Mesenteric fat pad (tissue), 1 donor: Measurements from ENCODE around the gene SLC10A2. TPM values are rescaled to one million over a fixed set of nuclear protein-coding genes. Genes with fewer than 3 reads are reported as not detected.
"Not testable (repeated sequence)": the region's sequence is repeated elsewhere in the genome, so short reads cannot be mapped to it uniquely, and the experiment has no call there.

Experiments used
- DNase-seq: peaks from one replicate; pipeline ENCODE4 v3.0.0-alpha.2; 2020; ENCODE audit warnings: low spot score
- long read RNA-seq: library from polyadenylated mRNA; unstranded; transcript quantifications from one replicate; pipeline ENCODE4 v2.0.0, GENCODE V29; 2020
- total RNA-seq: library from RNA; stranded (reverse); fragmentation: NEBNext Ultra II Directional; extraction: Animal tissue kit (Norgen Biotek cat#: 25700); gene quantifications from one replicate; pipeline ENCODE4 v1.2.1, GENCODE V29; 2021
- donor health status: DM: yes; HTN: yes; CAD: no.

SLC10A2 gene, protein sequence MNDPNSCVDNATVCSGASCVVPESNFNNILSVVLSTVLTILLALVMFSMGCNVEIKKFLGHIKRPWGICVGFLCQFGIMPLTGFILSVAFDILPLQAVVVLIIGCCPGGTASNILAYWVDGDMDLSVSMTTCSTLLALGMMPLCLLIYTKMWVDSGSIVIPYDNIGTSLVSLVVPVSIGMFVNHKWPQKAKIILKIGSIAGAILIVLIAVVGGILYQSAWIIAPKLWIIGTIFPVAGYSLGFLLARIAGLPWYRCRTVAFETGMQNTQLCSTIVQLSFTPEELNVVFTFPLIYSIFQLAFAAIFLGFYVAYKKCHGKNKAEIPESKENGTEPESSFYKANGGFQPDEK
- not detected for total RNA-seq
- long read RNA-seq = 0 reads

- no peak for DNase-seq
Observed at GRCh38 chr13:103066079-103066780, at the start of gene SLC10A2. Gene SLC10A2, minus strand, starts transcription at chr13:103066417. Its CDS starts 168 bp downstream, at chr13:103066249.

- no peak for DNase-seq
Observed at GRCh38 chr13:103107580-103107979, 41.4 kb upstream of the SLC10A2 start.

- DNase-seq = no peak
Observed at GRCh38 chr13:103104340-103104739, 38.1 kb upstream of the SLC10A2 start.

DNA sequence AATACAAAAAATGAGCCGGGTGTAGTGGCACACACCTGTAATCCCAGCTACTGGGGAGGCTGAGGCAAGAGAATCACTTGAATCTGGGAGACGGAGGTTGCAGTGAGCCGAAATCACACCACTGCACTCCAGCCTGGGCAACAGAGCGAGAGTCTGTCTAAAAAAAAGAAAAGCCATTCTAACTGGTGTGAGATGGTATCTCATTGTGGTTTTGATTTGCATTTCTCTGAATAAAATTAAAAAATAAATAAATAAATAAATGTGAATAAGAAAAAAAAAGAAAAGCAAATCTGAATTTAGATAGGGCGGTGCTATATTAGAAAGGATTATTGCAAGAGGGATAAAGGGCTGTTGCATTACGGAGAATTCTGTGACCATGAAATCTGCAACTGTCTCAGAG lies 37.2 kb upstream of the SLC10A2 start:
- not testable (repeated sequence) for DNase-seq

DNA sequence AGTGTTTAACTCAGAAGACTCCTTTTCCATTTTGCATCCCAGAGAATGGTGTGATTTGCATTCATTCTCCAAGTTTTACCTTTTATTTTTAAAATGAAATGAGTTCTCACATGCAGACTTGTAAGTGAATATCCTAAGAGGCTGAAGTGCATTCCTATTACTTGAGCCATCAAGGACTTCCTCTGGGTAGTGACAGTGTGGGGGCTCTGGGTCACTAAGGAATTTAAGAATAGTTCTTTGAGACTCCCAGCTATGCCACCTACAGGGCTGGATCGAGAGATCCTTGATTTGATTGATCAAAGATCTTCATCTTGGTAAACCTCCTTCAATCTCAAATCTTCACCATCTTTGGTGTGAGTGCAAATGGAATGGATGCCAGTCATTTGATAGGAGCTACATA lies 36.3 kb upstream of the SLC10A2 start:
- no peak for DNase-seq

- no peak for DNase-seq
Observed at GRCh38 chr13:103101901-103102300, 35.7 kb upstream of the SLC10A2 start.

DNA sequence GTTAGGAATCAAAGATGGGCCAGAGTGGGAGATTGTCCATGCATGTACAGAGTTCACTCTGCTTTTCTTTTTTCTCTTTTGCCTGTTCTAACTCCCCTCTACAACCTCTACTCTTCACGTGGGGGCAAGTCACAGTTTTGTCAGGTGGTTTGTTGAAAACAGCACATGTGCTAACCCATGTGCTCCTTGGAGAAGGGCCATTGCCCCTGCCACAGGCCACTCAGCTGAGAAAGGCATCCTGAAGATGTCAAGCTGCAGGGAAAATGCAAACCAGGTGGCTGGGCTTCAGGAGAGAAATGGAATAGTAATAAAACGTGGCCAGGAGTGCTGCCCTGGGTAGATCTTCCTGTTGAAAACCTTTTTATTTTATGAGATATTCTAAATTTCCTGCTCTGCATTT lies 35.3 kb upstream of the SLC10A2 start:
- no peak for DNase-seq

DNA sequence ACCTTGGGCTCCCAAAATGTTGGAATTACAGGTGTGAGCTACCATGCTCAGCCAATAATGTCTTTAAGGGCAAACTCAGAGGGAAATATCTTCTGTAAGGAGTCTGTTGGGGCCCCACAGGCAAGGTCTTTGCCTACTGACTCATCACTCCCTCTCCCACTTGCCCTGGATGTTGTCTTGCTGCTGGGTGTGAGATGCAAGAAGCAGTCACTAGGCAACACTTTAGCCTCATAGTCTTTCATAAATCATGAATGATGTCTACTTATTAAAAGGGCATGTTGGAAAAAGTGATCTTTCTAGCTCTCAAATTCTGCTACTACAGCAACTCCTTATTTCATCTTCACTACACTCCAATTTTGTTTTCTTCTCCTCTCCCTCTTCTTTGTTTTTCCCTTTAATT lies 34.6 kb upstream of the SLC10A2 start:
- no peak for DNase-seq

DNA sequence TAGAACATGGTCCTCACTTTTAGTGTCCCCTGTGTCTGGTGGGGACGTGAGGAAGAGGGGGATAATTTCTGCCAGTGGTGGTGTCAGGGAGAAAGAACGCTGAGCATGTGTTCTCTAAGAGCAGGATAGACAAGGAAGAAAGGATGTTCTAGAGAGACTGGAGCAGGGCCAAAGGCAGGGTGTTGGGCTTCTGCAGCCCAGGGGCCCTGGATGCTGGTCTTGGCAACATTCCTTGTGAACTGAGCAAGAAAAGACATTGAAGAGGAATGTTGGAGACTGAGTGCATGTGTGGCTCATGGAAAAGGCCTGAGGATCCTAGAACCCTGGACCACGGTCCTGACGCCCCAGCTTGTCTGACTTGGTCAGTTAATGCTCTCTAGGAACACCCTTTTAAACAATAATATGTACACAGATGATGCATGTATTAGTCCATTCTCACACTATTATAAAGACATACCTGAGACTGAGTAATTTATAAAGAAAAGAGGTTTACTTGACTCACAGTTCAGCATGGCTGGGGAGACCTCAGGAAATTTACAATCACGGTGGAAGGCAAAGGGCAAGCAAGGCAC lies 33.6 kb upstream of the SLC10A2 start:
- DNase-seq = no peak

- no peak for DNase-seq
Observed at GRCh38 chr13:103098535-103098934, 32.3 kb upstream of the SLC10A2 start.

- no peak for DNase-seq
Observed at GRCh38 chr13:103097366-103097928, 31.2 kb upstream of the SLC10A2 start.

GRCh38 chr13:103093649-103094048 lies 27.4 kb upstream of the SLC10A2 start:
- not testable (repeated sequence) for DNase-seq

DNA sequence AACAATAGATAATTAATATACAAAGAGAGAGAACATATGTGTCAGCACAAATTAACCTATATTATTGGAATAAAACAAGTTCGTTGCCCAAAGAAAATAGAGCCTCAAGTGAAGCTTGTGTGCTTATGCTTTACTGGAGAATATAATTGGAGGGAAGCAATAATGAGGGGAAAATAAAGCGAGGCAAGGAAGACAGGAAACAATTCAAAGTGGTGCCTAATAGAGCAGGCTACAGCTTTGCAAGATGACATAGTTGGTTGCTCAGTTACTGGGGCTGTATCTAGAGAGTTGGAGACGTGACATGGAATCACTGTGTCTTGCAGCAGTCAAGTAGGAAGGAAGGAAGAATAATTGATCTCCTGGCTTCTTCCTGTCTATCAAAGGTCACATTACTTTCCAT lies 21.1 kb upstream of the SLC10A2 start:
- no peak for DNase-seq

DNA sequence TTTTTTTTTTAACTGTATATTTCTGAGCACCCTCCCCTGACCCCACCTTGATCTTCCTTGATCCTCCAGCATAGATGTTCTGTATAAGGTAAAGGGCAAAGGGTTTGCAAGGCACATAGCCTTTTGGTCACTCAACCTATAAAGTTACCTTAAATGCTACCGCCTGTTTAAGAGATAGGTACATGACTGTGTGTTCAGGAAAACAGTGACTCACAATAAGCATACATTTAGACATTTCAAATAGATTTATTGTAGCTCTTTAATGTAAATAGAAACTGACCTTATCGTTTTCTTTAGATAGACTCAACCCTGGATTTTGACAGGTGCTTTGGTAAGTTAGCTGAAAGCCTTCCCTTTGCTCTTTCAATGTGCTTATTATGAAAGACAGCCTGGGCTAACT lies 15.2 kb upstream of the SLC10A2 start:
- DNase-seq = no peak

- no peak for DNase-seq
Observed at GRCh38 chr13:103078158-103078557, 11.9 kb upstream of the SLC10A2 start.

DNA sequence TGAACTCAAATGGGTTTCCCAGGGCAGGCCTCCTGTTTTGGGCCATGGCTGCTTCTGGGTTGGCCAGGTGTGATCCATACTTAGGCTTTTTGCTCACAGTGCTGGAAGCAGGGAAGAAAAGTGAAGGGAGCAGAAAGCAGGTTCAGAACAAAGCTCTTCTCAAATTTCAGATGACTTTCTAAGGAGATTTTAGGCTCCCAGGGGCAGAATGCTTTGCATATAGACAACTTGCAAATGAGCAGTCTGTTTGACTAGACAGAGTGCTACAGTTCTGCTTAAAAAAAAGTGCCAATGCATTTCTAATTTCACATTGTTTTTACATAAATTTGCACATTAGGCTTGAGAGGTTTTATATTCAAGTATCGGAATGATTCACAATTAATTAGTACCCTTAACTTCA lies 2.6 kb upstream of the SLC10A2 start:
- DNase-seq = no peak

- DNase-seq = no peak
Observed at GRCh38 chr13:103067751-103068555, 1.7 kb upstream of the SLC10A2 start.

- DNase-seq = no peak
Observed at GRCh38 chr13:103066781-103067345, 646 bp upstream of the SLC10A2 start.

GRCh38 chr13:103063376-103063775 lies 2.8 kb downstream of the SLC10A2 start:
- DNase-seq = no peak

DNA sequence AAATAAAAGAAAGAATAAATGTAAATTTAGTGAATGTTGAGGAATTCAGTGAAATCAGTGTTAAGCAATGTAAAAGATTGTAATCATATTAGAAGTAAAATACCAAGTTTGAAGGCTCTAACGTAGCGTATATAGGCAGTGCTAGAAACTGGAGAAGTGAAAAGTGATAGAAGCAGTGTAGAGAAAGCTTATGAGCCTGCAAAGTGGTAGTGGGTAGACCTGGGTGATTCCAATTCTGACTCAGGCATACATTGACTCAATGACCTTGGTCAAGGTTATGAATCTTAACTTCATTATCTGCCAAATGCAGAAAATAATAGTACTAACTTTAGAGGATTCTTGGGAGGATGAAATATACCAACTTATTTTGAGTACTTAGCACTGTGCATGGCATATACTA lies 4.1 kb downstream of the SLC10A2 start:
- no peak for DNase-seq

DNA sequence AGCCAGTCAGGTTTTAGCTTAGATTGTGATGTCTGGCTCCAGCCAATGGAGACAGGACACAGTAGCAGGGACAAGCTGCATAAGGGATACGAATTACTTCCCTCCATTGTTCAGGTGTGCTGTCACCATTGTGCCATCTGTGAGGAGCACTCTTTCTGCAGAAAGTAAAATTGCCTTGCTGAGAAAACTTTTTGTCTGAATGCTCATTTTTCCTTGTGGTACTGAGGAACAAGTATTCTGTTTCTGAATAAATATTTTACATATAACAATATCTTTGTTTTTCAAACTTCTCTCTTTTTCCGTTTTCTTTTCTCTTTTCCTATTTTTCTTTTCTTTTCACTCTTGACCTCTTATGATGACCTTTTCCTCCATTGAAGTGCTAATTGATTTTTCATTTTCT lies 10.2 kb downstream of the SLC10A2 start:
- no peak for DNase-seq
